ENCODE data around the gene ARHGAP6.
"Not testable (repeated sequence)": the region's sequence is repeated elsewhere in the genome, so short reads cannot be mapped to it uniquely, and the experiment has no call there.

The ARHGAP6 gene

DNA sequence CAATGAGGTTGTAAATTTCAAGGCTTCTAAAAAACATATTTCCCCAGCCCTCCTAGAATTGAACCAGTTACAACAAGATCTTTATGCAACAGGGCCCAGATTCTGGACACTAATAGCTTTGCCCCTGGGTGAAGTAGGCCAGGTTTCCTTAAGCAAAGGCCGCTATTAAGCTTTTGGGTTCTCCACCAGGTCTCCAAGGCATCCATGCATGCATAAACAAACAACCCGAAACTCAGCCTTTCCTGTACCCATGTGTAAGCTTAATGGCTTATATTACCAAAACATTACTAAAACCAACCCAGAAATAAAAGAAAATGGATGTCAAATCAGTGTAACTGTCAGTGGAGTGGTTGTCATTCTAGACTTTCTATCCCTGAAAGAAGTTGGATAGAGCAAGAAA lies 137.1 kb downstream of the ARHGAP6 start:
- no peak for DNase-seq (ENCODE audit: low read depth, low spot score)

- DNase-seq (ENCODE audit: low read depth, low spot score): no peak
These were observed 140.0 kb downstream of the ARHGAP6 start for GRCh38 chrX:11525685-11526084.

- not testable (repeated sequence) for DNase-seq (ENCODE audit: low read depth, low spot score)
These were observed 146.5 kb downstream of the ARHGAP6 start for GRCh38 chrX:11519234-11519633.

- DNase-seq (ENCODE audit: low read depth, low spot score): no peak
These were observed 155.9 kb downstream of the ARHGAP6 start for GRCh38 chrX:11509786-11510185.

GRCh38 chrX:11504234-11504633 lies 161.5 kb downstream of the ARHGAP6 start:
- DNase-seq (ENCODE audit: low read depth, low spot score): no peak

- DNase-seq (ENCODE audit: low read depth, low spot score): no peak
These were observed 166.4 kb downstream of the ARHGAP6 start for GRCh38 chrX:11499076-11500044.

- DNase-seq (ENCODE audit: low read depth, low spot score): not testable (repeated sequence)
These were observed 174.3 kb downstream of the ARHGAP6 start for GRCh38 chrX:11491375-11491774.

DNA sequence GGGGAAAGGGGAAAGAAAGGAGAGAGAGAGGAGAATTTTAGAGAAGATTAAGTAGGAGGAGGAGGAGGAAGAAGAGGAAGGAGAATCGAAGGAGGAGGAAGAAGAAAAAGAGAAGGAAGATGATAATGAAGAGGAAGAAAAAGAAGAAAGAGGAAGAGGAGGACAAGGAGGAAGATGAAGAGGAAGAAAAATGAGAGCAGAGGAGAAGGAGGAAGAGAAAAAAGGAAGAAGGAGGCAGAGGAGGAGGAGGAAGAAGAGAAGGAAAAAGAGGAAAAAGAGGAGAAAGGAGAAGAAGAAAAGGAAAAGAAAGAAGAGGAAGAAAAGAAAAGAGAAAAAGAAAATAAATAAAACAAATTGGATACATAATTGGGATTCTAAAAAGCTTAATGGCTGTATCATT lies 181.4 kb downstream of the ARHGAP6 start:
- DNase-seq (ENCODE audit: low read depth, low spot score): no peak

DNA sequence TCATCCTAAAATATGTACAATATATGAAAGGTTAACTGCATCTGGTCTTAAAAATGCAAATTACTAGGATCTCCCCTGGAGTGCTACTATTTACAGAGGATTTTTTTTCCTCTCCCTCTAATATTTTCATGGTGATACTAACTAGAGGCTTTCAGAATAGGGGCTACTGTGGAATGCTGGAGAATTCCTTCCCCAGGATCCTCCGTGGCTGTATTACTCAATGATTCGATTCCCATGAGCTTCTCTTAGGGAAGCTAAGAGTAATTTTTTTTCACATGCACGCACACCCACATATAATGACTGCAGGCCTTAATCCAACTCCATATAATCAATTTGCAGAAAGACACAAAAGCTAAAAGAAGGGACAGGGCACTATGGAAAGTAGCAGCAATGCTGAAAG lies 184.7 kb downstream of the ARHGAP6 start:
- DNase-seq (ENCODE audit: low read depth, low spot score): no peak

- DNase-seq (ENCODE audit: low read depth, low spot score): no peak
These were observed 185.1 kb downstream of the ARHGAP6 start for GRCh38 chrX:11480626-11481025.

GRCh38 chrX:11478911-11479310 lies 186.8 kb downstream of the ARHGAP6 start:
- DNase-seq (ENCODE audit: low read depth, low spot score): no peak

GRCh38 chrX:11478026-11478425 lies 187.7 kb downstream of the ARHGAP6 start:
- DNase-seq (ENCODE audit: low read depth, low spot score): no peak

- DNase-seq (ENCODE audit: low read depth, low spot score): no peak
These were observed 191.1 kb downstream of the ARHGAP6 start for GRCh38 chrX:11474576-11474975.

DNA sequence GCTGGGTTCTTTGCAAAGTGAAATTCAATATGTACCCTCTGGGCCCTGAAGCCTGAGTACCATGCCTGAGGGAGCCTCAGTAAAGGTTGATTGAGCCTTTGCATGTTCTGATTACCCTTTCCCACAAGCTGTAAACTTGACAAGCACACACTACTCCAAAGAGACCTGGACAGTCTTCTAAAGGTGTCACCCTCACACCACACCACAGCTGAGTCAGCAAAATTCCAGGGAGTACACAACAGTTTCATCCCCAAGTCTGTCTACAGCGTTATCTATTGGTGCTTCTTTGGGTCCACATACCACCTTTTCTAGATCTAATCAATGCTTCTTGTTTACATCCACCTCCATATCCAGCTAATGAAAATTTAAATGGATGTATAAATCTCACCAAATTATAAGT lies 191.7 kb downstream of the ARHGAP6 start:
- no peak for DNase-seq (ENCODE audit: low read depth, low spot score)

DNA sequence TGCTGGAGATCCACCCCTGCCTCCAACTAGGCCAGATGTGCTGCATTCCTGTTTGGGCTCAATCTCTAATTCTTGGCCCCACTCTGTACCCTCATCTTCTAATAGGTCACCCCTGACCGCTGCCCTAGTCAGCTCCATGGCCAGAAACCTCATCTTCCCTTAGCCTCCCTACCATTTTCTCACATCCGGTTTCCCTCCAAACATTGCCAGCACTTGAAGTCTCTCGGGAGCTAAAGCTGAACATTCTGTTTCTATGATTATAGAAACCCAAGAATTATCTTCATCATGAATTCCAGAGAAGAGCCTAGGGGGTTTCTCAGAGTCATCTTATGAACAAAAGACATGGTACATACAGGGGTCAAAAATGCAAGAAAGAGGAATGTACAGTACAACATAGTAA lies 192.8 kb downstream of the ARHGAP6 start:
- no peak for DNase-seq (ENCODE audit: low read depth, low spot score)

- no peak for DNase-seq (ENCODE audit: low read depth, low spot score)
These were observed 193.3 kb downstream of the ARHGAP6 start for GRCh38 chrX:11472381-11472780.

DNA sequence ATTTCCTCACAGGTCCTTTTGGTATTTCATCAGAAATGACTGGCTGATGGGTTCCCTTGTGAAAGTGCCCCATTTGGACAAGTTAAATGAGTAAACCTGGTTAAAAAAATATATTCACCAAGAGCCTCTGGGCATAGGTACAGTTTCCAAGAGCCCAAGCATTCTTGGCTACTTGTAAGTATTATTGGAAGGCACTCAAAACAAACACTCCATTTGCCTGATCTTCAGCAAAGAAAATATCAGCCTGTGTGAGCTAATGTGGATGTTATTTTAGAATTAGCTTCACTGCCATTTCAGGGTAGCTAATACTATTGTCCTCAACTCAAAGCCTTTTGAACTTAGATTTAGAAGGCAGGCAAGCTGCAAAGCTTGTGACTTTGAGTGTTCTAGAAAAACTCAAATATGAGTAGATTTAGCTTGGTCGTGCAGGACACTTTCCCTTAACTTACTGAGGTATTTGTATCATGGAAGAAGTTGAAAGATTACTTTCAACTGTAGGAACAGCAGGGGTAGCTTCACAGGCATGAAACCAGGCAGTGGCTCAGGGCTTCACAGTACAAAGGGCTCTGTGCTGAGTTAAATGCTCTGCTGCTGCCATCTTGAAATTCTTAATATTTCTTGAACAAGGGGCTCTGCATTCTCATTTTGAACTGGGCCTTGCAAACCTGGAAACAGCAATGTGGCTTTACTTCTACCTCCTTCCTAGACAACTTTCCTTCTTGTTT lies 195.3 kb downstream of the ARHGAP6 start:
- DNase-seq (ENCODE audit: low read depth, low spot score): no peak

DNA sequence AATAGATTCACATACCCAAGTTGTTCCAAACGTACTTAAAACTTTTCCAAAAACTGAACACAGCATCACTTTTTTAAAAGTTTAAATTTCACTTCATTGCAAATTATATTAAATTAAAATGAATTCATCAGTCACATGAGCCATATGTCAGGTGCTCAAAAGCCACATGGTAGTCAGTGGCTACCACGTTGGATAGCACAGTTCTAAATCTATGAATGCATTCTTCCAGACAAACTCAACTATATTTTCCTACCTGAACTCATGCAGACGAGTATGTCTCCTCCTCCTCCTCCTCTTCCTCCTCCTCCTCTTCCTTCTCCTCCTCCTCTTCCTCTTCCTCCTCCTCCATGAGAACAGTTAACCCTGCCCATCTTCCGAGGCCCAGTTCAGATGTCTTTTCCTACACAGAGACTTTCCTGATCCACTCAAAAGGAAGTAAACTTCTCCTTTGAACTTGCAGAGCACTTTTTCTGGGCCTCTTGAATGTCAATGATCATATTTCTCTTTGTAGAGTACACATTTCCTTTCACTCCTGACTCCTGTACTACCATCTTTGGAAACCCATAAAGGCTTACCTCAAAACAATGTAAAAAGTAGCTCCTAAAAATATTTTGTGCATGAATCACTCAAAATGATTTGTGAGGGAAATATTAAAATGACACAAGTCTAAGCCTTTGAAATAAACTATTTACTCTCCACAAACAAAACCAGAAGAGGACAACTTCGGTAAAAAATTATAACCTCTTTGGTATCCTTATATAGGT lies 199.9 kb downstream of the ARHGAP6 start:
- no peak for DNase-seq (ENCODE audit: low read depth, low spot score)

DNA sequence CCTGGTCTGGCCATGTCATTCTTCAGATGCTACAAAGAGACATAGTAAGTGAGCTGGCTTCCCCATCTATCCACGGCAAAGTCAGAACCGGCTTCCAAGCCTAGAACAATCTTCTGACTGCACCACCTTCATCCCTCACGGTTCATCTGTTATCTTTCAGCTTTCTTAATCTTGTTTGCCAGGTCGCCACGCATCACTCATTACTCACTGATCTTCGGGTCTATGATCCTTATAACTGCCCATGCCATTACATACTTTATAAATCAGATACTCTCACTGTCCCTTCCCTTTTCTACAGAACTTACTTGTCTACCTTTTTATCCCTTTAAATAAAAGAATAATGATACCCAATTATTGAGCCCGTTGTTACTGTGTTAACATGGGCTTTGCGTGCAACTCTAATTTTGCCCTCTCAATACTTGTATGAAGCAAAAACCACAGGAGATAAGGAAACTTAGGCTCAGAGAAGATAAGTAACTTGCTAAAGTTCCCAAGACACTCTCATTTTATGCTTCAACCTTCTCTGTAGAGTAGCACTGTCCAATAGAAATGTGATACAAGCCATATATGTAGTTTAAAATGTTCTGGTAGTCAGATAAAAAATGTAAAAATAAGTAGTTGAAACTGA lies 200.8 kb downstream of the ARHGAP6 start:
- no peak for DNase-seq (ENCODE audit: low read depth, low spot score)

DNA sequence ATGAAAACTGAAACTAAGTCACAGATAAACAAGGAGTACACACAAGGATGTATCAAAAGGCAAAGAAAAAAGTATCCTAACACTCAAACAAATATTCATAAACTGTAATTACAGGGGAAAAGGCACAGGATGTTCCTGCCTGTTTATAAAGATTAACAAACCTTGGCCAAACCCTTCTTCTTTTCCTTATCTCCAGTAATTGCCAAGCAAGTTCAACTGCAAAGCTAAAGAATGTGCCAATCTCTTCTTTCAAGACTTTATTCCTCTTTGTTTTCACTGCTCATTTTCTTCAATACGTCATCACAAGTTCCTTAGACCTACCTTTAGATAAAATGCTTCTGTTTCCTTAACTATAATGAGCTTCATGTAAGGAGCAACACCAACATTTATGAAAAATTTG lies 201.3 kb downstream of the ARHGAP6 start:
- DNase-seq (ENCODE audit: low read depth, low spot score): no peak

GRCh38 chrX:11462648-11463047 lies 203.1 kb downstream of the ARHGAP6 start:
- DNase-seq (ENCODE audit: low read depth, low spot score): no peak

- no peak for DNase-seq (ENCODE audit: low read depth, low spot score)
These were observed 203.6 kb downstream of the ARHGAP6 start for GRCh38 chrX:11462136-11462535.
